MG63 (cell line): ENCODE results near the gene RPS21. TPM values are rescaled to one million over a fixed set of nuclear protein-coding genes. Genes with fewer than 3 reads are reported as not detected.

Experiments used
- DNase-seq: peaks from one replicate; pipeline ENCODE4 v3.0.0-alpha.2; 2020
- H3K27me3 ChIP-seq: fragments of 250-450 bp; sonication (Bioruptor Pico); 2 replicates; pipeline ENCODE4 v1.5.1; 2020; ENCODE audit warnings: mild to moderate bottlenecking, moderate library complexity
- H3K36me3 ChIP-seq: fragments of 250-450 bp; sonication (Bioruptor Pico); 2 replicates; pipeline ENCODE4 v1.5.1; 2020; ENCODE audit warnings: mild to moderate bottlenecking, moderate library complexity
- H3K4me3 ChIP-seq: fragments of 250-450 bp; sonication (Bioruptor Pico); 2 replicates; pipeline ENCODE4 v1.5.1; 2020; ENCODE audit warnings: mild to moderate bottlenecking, moderate library complexity
- H3K9me3 ChIP-seq: fragments of 250-450 bp; sonication (Bioruptor Pico); 2 replicates; pipeline ENCODE4 v1.5.1; 2020; ENCODE audit warnings: mild to moderate bottlenecking, moderate library complexity
- total RNA-seq: library from RNA; depleted of rRNA; stranded (reverse); fragments of >200 nt; shearing (Covaris generic); gene quantifications from 2 replicates; pipeline ENCODE4 v1.2.3, GENCODE V29; 2014; ENCODE audit warnings: low replicate concordance

Gene RPS21
- total RNA-seq, 1 experiment from 2014 or later: 2,164 TPM

DNA sequence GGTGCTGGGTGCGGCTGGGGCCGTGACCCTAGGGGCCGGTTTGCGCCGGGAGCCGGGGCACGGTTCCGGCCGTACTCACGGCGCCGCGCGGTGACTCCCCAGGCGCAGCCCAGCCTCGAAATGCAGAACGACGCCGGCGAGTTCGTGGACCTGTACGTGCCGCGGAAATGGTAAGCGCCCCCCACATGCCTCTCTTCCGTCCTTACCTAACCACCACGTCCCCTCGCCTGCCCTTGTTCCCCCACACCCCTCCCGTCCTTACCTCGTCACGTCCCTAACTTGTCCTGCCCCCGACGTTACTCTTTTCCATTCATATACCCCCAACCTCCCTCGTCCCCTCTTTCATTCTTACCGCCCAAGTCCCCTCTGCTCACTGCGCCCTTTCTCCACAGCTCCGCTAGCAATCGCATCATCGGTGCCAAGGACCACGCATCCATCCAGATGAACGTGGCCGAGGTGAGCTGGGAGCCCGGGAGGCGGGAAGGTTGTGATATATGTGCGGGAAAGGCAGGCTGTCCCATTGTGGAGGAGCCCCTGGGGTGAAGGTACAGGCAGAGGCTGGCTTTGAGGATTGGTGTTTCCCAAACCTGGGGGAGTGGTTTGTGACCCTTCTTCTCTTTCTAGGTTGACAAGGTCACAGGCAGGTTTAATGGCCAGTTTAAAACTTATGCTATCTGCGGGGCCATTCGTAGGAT is 463 bp downstream of the RPS21 start:
- Histone ChIP-seq H3K27me3 (no peaks in the 10 kb centered on the region), H3K4me3 (peak overlapping the region; percentile 95), H3K36me3 (peaks cover 61% of the 10 kb centered on the region), H3K9me3 (no peaks in the 10 kb centered on the region)
- DNase-seq: no peak

DNA sequence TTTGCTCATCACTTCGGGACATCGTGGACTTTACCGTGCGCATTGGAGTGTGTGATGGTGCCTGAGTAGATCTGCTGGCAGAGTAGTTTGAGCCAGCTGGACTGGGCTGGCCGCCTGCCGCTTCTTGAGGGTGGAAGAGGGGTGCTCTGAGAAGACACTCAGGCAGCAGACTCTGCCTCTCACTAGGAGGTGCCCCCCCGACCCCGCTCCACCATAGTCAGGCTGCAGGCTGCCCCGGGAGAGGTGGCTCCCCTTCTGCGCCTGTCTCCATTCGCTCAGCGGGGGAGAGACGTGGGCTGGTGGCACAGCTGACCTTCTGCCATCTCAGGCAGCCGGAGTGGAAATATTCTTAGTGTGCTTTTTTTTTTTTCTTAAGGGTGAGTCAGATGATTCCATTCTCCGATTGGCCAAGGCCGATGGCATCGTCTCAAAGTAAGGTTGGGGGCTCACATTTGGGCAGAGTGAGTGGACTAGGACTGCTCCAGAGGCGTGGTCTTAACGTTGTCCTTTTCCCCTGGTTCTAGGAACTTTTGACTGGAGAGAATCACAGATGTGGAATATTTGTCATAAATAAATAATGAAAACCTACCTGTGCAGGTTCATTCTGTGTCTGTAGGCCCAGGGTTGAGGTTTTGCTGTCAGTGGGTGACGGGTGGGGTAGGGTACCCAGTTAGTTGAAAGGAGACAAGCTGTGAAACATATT is 1.2 kb downstream of the RPS21 start:
- H3K36me3 ChIP-seq: peaks cover 54% of the 10 kb centered on the region
- H3K4me3 ChIP-seq: peak overlapping the region; percentile 95
- no peak for DNase-seq
- no peaks in the 10 kb centered on the region for H3K27me3 ChIP-seq
- H3K9me3 ChIP-seq: no peaks in the 10 kb centered on the region

DNA sequence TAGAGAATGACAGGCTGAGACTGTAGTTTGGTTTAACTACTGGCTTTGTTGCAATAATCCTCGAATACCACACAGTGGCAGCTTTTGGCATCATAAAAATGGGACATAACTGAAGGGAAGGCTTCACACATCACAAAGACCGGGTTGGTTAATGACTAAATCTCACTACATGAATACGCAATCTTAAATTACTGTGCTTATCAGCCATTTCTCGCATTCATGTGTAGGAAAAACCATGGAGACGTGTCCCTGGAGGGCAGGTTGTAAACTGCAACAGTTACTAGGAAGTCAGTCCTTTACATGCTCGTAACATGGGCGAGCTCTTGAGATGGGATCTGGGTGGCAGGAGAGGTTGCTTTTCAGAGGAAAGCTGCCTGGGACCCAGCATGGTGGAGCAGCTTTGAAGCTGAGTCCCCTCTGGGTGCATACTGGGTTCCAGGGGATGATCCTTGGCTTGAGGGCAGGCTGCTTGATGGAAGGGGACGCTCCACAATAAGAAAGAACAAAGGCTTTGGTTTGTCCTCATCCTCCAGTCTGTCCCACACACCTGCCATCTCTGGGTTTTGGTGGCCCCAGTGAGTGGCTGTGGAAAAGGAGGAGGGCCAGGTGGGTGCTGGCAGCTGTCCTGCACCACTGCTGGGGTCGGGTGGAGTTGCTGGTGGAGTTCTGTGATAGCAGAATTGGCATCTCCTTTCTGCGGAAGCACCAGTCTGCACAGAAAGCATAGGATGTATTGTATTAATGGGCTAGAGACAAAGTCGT is 2.1 kb downstream of the RPS21 start:
- Histone ChIP-seq H3K36me3 (peaks cover 59% of the 10 kb centered on the region), H3K4me3 (peak overlapping the region; percentile 95)

DNA sequence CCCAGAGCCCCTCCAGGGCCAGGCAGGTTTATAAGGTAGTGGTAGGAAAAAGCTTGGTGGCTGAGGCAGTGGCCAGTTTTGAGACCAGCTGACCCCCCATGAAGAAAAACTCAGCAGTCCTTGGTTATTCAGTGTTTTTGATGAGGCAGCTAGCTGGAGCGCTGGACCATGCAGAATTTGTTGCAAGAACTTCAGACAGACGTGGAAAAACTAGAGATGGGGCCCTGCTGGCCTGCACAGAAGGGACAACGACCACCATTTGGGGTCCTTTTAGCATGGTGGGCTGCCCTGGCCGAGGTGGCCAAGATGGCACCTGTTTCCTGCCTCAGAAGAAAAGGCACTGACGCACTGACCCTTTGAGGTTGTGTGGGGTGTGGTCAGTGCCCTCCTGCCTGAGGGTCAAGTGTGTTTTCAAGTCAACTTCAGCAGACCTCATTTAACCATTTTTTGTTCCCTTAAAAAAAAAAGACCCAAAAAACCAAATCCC is 2.7 kb downstream of the RPS21 start:
- DNase-seq: no peak
- Histone ChIP-seq H3K9me3 (no peaks in the 10 kb centered on the region), H3K4me3 (no peak overlapping the region), H3K27me3 (no peaks in the 10 kb centered on the region), H3K36me3 (peaks cover 56% of the 10 kb centered on the region)

More for the DNA sequence above, 2.1 kb downstream of the RPS21 start:
- no peaks in the 10 kb centered on the region for H3K27me3 ChIP-seq
- H3K9me3 ChIP-seq: no peaks in the 10 kb centered on the region
- no peak for DNase-seq

DNA sequence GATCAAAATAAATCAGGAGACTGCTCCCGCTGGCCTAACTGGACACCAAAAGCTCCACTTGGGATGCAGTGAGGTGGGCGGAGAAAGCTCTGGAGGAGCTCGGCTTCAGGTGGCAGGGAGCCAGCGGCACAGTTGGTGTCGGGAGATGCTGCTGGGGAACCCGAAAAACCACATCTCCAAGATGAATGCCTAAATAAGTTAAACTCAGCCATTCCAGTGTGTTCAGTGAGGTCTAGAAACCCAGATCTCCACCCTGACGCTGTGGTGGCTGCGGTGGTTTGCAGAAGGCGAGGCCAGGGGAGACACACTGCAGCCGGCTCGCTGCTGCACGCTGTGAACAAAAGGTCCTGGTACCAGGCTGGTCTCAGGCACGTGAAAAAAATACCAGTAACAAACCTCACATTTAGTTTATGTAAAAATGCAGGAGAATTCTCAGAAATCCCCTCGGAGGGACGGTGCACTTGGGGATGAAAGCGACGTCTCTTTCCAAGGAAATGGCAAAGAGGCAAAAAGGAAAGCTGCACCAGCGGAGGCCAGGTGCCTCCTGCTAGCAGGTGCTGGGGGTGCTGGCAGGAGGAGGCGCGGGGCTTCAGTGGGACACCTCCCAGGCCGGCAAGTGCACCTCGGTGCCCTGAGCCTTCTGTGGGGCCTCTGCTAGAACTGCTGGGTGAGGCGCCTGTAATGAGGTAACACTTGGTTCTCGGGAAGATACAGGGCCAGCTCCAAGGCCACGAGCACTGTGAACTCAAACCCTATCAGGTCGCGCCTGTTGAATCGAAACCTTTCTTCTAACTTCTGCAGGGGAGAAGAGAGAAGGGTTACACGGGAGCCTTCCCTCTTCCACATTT is 3.6 kb downstream of the RPS21 start:
- no peaks in the 10 kb centered on the region for H3K9me3 ChIP-seq
- no peak for DNase-seq
- no peak overlapping the region for H3K4me3 ChIP-seq
- H3K36me3 ChIP-seq: peaks cover 56% of the 10 kb centered on the region
- H3K27me3 ChIP-seq: no peaks in the 10 kb centered on the region

DNA sequence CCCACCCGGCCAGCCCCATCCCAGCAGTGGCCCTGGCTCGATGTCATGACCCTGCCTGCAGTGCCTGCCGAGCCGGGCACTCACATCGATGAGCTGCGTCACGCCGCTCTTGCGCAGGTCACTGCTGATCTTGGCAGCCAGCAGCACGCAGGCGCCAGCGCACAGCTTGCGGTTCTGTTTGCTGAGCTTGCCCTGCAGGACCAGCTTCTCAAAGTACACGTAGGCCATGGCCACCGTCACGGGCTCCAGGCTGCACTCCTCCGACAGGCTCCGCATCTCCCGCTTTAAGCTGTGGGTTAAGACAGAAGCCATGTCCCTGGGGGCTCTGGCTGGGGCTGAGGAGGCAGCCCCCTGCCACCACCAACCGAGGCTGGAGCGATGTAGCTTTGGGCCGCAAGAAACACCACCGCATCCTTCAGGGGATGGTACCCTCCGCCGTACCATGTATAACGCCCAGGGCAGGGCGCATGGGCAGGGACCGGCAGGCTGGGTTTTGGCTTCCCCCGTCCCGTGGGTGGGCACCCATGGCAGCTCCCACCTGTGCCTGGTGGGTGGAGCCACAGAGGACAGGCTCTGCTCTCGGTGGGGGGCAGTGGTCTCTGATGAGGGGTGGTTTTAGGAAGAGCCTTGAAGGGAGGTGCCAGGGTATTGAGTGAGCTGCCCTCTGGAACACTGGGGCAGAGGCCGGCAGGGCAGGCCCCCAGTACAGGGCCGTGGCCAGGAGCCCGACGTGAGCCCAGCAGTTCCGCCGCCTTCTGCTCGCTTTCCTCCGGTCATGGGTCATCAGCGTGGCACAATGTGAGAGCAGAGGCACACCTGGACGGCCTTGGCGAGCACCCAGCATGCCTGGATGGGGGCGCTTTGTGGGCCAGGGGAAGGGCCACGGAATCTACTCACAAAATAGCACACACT is 4.5 kb downstream of the RPS21 start:
- DNase-seq: no peak
- peaks cover 54% of the 10 kb centered on the region for H3K36me3 ChIP-seq
- H3K9me3 ChIP-seq: no peaks in the 10 kb centered on the region
- H3K27me3 ChIP-seq: no peaks in the 10 kb centered on the region
- H3K4me3 ChIP-seq: no peak overlapping the region

DNA sequence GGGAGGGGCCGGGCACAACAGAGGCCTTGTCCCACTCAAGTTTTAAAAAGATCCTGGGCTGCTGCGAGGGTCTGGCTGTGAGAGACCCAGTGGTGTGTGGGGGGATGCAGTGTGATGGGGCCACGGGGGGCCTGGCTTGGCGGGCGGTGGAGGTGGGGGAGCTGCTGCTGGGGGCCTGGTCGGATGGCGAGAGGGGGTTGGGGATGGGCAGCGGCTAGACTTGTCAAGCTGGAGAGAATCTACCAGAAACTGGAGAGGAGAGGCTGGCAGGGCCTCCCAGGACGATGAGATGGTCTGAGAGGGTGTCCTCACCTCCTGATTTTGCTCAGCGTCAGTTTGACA is 5.1 kb downstream of the RPS21 start:
- peaks cover 51% of the 10 kb centered on the region for H3K36me3 ChIP-seq
- no peaks in the 10 kb centered on the region for H3K27me3 ChIP-seq
- no peaks in the 10 kb centered on the region for H3K9me3 ChIP-seq
- no peak for DNase-seq
- H3K4me3 ChIP-seq: no peak overlapping the region

DNA sequence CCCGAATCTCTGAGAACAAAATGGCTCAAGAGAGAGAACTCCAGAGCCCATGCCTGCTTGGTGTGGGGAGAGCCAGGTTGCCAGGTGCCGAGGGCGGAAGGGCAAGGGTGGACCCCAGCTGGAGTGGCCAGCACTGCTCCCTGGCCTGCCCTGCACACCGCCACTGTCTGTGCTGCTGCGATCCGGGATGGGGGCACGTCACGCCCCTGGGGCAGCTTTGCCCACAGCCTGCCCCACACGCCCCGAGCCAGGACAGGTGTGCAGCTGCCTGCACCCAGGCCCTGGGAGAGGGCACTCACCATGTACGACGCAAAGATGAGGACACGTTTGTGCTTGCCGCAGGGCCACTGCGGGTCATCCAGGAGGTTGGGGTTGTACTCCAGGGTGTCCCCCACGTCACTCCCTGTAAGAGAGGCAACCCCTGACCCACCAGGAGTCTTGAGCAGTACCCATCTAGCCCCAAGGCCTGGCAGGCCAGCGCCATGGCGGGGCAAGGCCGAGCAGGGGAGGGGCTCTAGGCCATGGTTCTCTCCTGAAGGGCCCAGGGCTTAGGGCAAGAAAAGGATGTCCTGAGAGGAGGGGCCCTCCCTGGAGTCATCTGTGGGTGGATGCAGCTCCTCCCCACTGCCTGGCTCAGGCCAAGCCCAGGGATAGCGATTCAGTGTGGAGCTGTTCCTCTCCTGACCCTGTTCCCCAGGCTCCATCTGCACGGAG is 5.9 kb downstream of the RPS21 start:
- DNase-seq: no peak
- Histone ChIP-seq H3K4me3 (no peak overlapping the region), H3K27me3 (no peaks in the 10 kb centered on the region), H3K36me3 (peaks cover 47% of the 10 kb centered on the region), H3K9me3 (no peaks in the 10 kb centered on the region)

DNA sequence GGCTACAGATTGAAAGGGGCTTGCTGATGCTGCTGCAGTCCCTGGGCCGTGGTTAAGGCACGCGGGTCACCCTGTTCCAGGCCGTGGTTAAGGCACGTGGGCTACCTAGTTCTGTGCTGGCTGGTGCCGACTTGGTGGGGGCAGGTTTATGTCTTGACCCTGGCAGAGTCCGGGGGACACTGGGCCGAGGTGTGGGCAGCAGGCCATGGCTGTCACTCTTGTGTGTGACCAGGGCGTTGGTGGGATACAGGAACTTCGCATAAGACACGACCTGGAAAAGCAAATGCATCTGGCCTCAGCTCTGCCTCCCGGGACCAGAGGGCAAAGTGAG is 6.4 kb downstream of the RPS21 start:
- DNase-seq: no peak
- Histone ChIP-seq H3K9me3 (no peaks in the 10 kb centered on the region), H3K36me3 (peaks cover 42% of the 10 kb centered on the region)

DNA sequence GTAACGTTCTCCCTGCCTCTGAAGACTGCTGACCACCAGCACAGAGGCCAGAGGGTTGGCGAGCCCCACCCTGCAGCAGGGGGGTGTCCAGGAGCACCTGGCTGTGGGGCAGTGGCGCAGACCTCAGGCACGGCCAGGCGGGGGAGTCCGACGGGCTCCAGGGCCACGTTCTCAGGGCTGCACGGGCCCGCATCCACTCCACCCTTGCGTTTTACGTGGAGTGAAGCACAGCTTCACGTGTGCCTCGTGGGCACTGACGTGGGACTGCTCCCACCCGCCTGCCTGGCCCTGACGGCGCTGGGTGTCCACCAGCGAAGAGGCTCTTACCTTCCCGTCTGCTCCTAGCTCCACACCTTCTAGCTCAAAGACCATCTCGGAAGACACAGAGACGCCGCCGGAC is 6.9 kb downstream of the RPS21 start:
- Histone ChIP-seq H3K4me3 (no peak overlapping the region), H3K9me3 (no peaks in the 10 kb centered on the region), H3K27me3 (no peaks in the 10 kb centered on the region), H3K36me3 (peaks cover 36% of the 10 kb centered on the region)
- no peak for DNase-seq

More for the DNA sequence above, 6.4 kb downstream of the RPS21 start:
- Histone ChIP-seq H3K4me3 (no peak overlapping the region), H3K27me3 (no peaks in the 10 kb centered on the region)

DNA sequence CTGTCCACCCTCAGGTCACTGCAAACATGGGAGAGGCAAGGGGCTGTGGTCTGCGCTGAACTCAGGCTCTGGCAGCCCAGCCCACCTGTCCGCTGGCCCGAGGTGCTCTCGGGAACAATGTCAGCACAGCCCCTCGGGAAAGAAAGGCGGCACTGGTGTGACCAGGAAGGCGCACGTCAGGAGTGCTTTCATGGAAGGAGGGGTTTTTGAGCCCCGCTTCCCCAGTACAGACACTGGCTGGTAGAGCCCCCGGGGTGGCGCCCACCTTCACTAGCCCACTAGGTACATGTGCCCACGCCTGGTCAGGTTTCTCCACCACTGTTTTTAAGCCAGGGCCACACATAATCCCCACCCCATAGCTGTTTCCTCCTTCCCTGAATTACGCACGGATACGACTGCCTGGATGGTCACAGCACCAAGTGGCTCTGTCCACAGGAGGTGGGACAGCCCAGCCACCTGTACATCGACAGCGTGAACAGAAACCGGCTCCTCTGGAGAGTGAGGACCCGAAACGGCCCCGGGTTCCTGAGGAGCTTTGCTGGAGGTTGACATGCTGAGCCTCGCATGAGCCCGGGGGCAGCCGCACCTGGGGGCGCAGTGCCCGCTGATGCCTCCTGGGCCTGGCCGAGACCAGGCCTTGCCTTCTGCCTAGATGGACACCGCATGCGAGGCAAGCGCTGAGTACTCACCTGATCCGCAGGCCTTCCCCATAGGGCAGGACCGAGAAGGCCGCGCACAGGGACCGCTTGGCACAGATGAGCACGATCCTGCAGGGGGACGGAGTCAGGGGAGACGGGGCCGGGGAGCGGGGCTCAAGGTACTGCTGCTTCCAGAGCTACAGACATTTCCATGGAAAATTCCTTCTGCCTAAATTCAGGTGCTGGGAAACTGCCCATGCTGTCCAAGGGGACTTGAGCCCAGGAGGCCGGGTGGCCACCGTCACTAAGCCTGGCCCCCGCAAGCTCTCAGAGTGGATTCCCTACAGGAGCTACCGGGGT is 7.6 kb downstream of the RPS21 start:
- Histone ChIP-seq H3K36me3 (peaks cover 29% of the 10 kb centered on the region), H3K4me3 (no peak overlapping the region), H3K27me3 (no peaks in the 10 kb centered on the region), H3K9me3 (no peaks in the 10 kb centered on the region)
- no peak for DNase-seq

DNA sequence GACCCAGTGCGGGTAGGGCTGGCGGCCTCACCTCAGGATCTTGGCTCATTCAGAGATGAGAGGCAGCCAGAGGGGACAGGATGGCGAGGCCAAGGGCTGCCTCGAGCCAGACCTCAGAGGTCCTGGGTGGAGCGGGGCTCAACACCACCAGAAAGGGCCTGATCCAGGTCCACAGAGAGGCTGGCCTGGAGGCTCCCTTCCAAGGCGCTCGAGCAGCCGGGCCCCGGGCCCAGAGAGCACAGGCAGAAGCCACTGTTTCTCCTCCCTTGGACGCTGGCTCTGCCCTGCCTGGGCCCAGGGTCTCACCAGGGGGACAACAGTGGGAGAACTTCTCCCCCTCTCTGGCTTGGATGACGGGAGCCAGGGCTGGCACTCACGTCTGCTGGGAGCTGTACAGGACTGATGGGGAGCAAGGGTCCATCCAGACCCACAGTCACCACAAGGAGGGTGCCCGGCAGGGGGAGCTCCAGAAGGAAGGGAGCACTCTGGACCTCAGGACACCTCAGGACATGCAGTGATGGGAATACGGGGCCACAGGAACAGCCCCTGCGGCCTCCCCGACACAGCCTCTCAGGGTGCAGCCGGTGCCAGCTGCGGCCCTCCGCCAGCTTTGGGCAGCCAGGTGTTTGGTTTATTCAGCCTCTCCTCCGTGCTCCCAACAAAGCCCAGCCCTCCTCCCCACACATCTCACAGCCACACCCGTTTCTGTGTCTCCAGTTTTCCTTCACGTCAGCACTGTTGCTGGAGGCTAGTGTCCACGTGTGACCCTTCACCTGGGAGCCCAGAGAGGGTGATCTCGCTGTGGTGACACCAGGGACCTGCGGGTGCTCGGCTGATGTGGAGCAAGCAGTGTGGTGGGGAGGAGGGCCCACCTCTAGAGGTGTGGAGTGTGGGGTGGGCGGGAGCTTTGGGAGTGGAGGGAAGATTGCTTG is 8.7 kb downstream of the RPS21 start:
- Histone ChIP-seq H3K9me3 (no peaks in the 10 kb centered on the region), H3K4me3 (no peak overlapping the region), H3K36me3 (peaks cover 19% of the 10 kb centered on the region), H3K27me3 (no peaks in the 10 kb centered on the region)
- DNase-seq: no peak
